ENCODE results near the gene P3H2.

DNA sequence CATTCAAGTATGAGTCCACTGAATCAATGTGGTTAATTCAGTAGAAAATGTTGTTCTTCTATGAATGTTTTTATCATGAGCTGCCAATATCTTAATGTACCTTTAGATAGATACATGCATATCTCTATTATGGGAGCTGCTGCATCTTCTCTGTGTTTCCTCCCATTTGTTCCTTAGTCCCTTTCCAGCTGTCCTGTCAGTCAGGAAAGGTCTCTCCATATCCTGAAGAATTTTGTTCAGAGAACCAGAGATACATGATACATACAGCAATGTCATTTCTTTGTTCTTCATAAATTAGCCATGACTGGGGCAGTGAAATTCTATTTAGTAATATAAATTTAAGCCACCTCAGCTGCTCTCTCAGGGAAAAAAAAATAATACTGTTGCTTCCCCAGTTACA is 103.7 kb downstream of the P3H2 start:
- TF ChIP-seq, protein P1, sequence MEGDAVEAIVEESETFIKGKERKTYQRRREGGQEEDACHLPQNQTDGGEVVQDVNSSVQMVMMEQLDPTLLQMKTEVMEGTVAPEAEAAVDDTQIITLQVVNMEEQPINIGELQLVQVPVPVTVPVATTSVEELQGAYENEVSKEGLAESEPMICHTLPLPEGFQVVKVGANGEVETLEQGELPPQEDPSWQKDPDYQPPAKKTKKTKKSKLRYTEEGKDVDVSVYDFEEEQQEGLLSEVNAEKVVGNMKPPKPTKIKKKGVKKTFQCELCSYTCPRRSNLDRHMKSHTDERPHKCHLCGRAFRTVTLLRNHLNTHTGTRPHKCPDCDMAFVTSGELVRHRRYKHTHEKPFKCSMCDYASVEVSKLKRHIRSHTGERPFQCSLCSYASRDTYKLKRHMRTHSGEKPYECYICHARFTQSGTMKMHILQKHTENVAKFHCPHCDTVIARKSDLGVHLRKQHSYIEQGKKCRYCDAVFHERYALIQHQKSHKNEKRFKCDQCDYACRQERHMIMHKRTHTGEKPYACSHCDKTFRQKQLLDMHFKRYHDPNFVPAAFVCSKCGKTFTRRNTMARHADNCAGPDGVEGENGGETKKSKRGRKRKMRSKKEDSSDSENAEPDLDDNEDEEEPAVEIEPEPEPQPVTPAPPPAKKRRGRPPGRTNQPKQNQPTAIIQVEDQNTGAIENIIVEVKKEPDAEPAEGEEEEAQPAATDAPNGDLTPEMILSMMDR (IDR thresholded peaks at IDR 0.05), result no peak
- no peak for TF ChIP-seq POLR2A (IDR thresholded peaks at IDR 0.05)

All from thyroid gland (tissue), 4 donors.